ENCODE data around the gene LRMDA. TPM values are rescaled to one million over a fixed set of nuclear protein-coding genes. Genes with fewer than 3 reads are reported as not detected.

LRMDA gene
- total RNA-seq, 1 experiment from 2014 or later: 4.8 TPM

DNA sequence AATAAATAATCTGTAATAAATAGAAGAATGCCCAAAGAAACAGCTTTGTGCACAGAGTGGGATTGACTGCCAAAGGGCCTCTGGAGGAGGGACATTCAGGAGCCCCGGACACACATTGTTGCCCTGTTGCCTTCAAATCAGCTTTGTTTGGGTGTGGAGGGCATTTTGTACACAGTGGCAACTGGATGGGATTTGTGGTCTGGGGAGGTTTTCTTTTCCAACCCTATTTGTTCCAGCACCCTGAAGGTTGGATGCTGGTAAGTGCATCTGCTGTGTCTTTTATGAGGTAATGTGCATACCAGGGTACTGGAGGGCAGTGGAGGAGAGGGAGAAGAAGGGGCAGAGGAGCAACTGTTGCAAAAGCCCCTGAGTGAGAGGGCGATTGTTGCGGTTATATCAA, 6.3 kb downstream of the LRMDA start:
- no peak overlapping the region for H2AFZ ChIP-seq (ENCODE audit: low read depth, low read length, poor library complexity, severe bottlenecking)
- DNase-seq (ENCODE audit: low read depth, low spot score) (no peak), ATAC-seq (no peak)
- H3K4me2 ChIP-seq (ENCODE audit: low read length): no peak overlapping the region
- POLR2A ChIA-PET: no interaction called here
- H3K9ac ChIP-seq (ENCODE audit: low read length): no peak overlapping the region
- no peaks in the 10 kb centered on the region for H4K20me1 ChIP-seq (ENCODE audit: insufficient read depth)
- BruUV-seq (replicated peaks): no TSS peak
- RAD21 ChIA-PET (ENCODE audit: low non-redundant PET in 1 of 2, low total read pairs in 2 of 2, uncharacterized antibody in 2 of 2, unreplicated experiment in 2 of 2): no interaction called here
- H3K79me2 ChIP-seq (ENCODE audit: insufficient read depth, low read length): no peaks in the 10 kb centered on the region
- H3K9me3 ChIP-seq (ENCODE audit: control insufficient read depth in 1 of 2, insufficient read depth in 1 of 2, low read depth in 1 of 2, low read length in 2 of 2): peaks cover 0 to 6% of the 10 kb centered on the region in 2 experiments; a peak in 1 of 4 replicates
- H3K27me3 ChIP-seq (ENCODE audit: insufficient read depth, low read length): no peaks in the 10 kb centered on the region
- H3K4me1 ChIP-seq (ENCODE audit: control insufficient read depth in 1 of 2, insufficient read depth in 2 of 2, low read length in 2 of 2): peaks cover 0 to 3% of the 10 kb centered on the region in 2 experiments; a peak in 1 of 4 replicates
- no peaks in the 10 kb centered on the region for H3K36me3 ChIP-seq (ENCODE audit: control insufficient read depth in 1 of 2, insufficient read depth in 2 of 2, low read length in 2 of 2)
- no peak overlapping the region for H3K4me3 ChIP-seq (replicated peaks in 1 of 2; ENCODE audit: low read depth in 1 of 2, low read length in 2 of 2)
- TF ChIP-seq RAD21 (IDR thresholded peaks at IDR 0.05; ENCODE audit: low read depth): no peak
- CTCF ChIA-PET: no interaction called here
- H3K27ac ChIP-seq (ENCODE audit: low read depth, low read length): no peak overlapping the region
- no peaks in the 10 kb centered on the region; the same call in 1 of the 2 replicates for H3K9me2 ChIP-seq (ENCODE audit: insufficient read depth)
- intact Hi-C loops (cut with micrococcal nuclease): no loop called here

DNA sequence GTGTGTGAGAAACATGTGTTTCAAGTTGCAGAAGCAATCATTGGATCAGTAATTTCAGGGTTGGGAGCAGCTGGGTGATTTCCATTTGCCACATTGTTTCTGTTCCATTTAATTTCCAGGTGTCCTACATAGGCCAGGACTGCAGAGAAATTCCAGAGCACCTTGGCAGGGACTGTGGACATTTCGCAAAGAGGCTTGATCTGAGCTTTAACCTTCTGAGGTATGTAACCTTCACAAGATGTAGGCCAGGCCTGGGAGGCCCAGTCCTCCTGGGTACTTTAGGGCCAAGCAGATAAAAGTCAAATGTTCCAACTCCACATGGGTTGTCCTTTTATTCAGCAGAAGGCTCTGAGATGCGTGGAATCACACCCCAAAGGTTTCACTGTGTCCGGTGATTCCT, 6.9 kb downstream of the LRMDA start:
- TF ChIP-seq POLR2A (IDR thresholded peaks at IDR 0.05; ENCODE audit: borderline replicate concordance, extremely low read depth, insufficient read depth, insufficient read length) (no peak), EGR1 (IDR thresholded peaks at IDR 0.05; ENCODE audit: low read depth) (no peak), ZNF274 (IDR thresholded peaks at IDR 0.05; ENCODE audit: low read depth, low read length) (no peak), CBX3 (IDR thresholded peaks at IDR 0.05; ENCODE audit: low read depth) (no peak), EZH2 (IDR thresholded peaks at IDR 0.05) (no peak), RAD21 (IDR thresholded peaks at IDR 0.05; ENCODE audit: low read depth) (no peak), ZFX (IDR thresholded peaks at IDR 0.05) (no peak)
- TF ChIP-seq, protein P1, sequence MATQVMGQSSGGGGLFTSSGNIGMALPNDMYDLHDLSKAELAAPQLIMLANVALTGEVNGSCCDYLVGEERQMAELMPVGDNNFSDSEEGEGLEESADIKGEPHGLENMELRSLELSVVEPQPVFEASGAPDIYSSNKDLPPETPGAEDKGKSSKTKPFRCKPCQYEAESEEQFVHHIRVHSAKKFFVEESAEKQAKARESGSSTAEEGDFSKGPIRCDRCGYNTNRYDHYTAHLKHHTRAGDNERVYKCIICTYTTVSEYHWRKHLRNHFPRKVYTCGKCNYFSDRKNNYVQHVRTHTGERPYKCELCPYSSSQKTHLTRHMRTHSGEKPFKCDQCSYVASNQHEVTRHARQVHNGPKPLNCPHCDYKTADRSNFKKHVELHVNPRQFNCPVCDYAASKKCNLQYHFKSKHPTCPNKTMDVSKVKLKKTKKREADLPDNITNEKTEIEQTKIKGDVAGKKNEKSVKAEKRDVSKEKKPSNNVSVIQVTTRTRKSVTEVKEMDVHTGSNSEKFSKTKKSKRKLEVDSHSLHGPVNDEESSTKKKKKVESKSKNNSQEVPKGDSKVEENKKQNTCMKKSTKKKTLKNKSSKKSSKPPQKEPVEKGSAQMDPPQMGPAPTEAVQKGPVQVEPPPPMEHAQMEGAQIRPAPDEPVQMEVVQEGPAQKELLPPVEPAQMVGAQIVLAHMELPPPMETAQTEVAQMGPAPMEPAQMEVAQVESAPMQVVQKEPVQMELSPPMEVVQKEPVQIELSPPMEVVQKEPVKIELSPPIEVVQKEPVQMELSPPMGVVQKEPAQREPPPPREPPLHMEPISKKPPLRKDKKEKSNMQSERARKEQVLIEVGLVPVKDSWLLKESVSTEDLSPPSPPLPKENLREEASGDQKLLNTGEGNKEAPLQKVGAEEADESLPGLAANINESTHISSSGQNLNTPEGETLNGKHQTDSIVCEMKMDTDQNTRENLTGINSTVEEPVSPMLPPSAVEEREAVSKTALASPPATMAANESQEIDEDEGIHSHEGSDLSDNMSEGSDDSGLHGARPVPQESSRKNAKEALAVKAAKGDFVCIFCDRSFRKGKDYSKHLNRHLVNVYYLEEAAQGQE (IDR thresholded peaks at IDR 0.05; ENCODE audit: low read depth): no peak
- TF ChIP-seq, protein P2, sequence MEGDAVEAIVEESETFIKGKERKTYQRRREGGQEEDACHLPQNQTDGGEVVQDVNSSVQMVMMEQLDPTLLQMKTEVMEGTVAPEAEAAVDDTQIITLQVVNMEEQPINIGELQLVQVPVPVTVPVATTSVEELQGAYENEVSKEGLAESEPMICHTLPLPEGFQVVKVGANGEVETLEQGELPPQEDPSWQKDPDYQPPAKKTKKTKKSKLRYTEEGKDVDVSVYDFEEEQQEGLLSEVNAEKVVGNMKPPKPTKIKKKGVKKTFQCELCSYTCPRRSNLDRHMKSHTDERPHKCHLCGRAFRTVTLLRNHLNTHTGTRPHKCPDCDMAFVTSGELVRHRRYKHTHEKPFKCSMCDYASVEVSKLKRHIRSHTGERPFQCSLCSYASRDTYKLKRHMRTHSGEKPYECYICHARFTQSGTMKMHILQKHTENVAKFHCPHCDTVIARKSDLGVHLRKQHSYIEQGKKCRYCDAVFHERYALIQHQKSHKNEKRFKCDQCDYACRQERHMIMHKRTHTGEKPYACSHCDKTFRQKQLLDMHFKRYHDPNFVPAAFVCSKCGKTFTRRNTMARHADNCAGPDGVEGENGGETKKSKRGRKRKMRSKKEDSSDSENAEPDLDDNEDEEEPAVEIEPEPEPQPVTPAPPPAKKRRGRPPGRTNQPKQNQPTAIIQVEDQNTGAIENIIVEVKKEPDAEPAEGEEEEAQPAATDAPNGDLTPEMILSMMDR (IDR thresholded peaks at IDR 0.05 in 2 of 3, conservative IDR thresholded peaks at IDR 0.05 in 1 of 3; ENCODE audit: borderline replicate concordance in 1 of 3, insufficient read depth in 1 of 3, low read depth in 2 of 3, low read length in 2 of 3): no peak
- H3K27me3 ChIP-seq (ENCODE audit: insufficient read depth, low read length): no peaks in the 10 kb centered on the region
- H2AFZ ChIP-seq (ENCODE audit: low read depth, low read length, poor library complexity, severe bottlenecking): no peak overlapping the region
- intact Hi-C loops (cut with micrococcal nuclease): no loop called here
- DNase-seq (ENCODE audit: low read depth, low spot score) (no peak), ATAC-seq (no peak)
- CTCF ChIA-PET: no interaction called here
- peaks cover 0 to 3% of the 10 kb centered on the region in 2 experiments; a peak in 1 of 4 replicates for H3K4me1 ChIP-seq (ENCODE audit: control insufficient read depth in 1 of 2, insufficient read depth in 2 of 2, low read length in 2 of 2)
- H3K4me3 ChIP-seq (replicated peaks in 1 of 2; ENCODE audit: low read depth in 1 of 2, low read length in 2 of 2): no peak overlapping the region
- H4K20me1 ChIP-seq (ENCODE audit: insufficient read depth): no peaks in the 10 kb centered on the region
- no peak overlapping the region for H3K27ac ChIP-seq (ENCODE audit: low read depth, low read length)
- H3K9me3 ChIP-seq (ENCODE audit: control insufficient read depth in 1 of 2, insufficient read depth in 1 of 2, low read depth in 1 of 2, low read length in 2 of 2): peaks cover 0 to 6% of the 10 kb centered on the region in 2 experiments; a peak in 2 of 4 replicates
- H3K9ac ChIP-seq (ENCODE audit: low read length): no peak overlapping the region
- POLR2A ChIA-PET: no interaction called here
- no peaks in the 10 kb centered on the region for H3K36me3 ChIP-seq (ENCODE audit: control insufficient read depth in 1 of 2, insufficient read depth in 2 of 2, low read length in 2 of 2)
- no peaks in the 10 kb centered on the region; the same call in 1 of the 2 replicates for H3K9me2 ChIP-seq (ENCODE audit: insufficient read depth)
- BruUV-seq (replicated peaks): no TSS peak
- no peaks in the 10 kb centered on the region for H3K79me2 ChIP-seq (ENCODE audit: insufficient read depth, low read length)
- no peak overlapping the region for H3K4me2 ChIP-seq (ENCODE audit: low read length)
- RAD21 ChIA-PET (ENCODE audit: low non-redundant PET in 1 of 2, low total read pairs in 2 of 2, uncharacterized antibody in 2 of 2, unreplicated experiment in 2 of 2): no interaction called here

Measured in HCT116 (cell line).